ENCODE results near the gene CLEC2A.
A peak's percentile ranks its signal among the peaks of the same experiment; 100 is the strongest.
"Not testable (repeated sequence)": the region's sequence is repeated elsewhere in the genome, so short reads cannot be mapped to it uniquely, and the experiment has no call there.

CLEC2A gene

DNA sequence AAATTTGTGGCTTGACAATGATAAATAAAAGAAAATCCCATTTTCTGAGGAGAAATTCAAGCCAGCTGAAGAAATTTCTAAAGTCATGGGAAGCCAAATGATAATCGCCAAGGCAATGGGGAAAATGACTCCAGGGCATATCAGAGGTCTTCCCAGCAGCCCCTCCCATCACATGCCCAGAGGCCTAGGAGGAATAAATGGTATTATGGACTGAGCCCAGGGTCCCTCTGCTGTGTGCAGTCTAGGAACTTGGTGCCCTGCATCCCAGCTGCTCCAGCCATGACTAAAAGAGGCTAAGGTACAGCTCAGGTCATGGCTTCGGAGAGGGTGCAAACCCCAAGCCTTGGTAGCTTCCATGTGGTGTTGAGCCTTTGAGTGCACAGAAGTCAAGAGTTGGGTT is 43.4 kb upstream of the CLEC2A start:
- TF ChIP-seq, protein P1, sequence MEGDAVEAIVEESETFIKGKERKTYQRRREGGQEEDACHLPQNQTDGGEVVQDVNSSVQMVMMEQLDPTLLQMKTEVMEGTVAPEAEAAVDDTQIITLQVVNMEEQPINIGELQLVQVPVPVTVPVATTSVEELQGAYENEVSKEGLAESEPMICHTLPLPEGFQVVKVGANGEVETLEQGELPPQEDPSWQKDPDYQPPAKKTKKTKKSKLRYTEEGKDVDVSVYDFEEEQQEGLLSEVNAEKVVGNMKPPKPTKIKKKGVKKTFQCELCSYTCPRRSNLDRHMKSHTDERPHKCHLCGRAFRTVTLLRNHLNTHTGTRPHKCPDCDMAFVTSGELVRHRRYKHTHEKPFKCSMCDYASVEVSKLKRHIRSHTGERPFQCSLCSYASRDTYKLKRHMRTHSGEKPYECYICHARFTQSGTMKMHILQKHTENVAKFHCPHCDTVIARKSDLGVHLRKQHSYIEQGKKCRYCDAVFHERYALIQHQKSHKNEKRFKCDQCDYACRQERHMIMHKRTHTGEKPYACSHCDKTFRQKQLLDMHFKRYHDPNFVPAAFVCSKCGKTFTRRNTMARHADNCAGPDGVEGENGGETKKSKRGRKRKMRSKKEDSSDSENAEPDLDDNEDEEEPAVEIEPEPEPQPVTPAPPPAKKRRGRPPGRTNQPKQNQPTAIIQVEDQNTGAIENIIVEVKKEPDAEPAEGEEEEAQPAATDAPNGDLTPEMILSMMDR (IDR thresholded peaks at IDR 0.05; ENCODE audit: borderline replicate concordance, extremely low read depth, low read length, poor library complexity, severe bottlenecking) = no peak
- no peak for TF ChIP-seq EZH2 (IDR thresholded peaks at IDR 0.05; ENCODE audit: borderline replicate concordance, low read depth, low read length, severe bottlenecking)

DNA sequence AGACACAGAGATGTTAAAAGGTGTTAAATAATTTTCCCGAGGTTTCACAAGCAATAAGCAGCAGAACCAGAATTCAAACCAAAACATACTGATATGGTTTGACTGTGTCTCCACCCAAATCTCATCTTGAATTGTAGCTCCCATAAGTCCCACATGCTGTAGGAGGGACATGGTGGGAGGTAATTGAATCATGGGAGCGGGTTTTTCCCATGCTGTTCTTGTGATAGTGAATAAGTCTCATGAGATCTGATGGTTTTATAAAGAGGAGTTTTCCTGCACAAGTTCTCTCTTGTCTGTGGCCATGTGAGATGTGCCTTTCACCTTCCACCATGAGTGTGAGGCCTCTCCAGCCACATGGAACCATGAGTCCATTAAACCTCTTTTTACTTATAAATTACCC is 42.6 kb upstream of the CLEC2A start:
- H3K79me2 ChIP-seq (ENCODE audit: insufficient read depth, low read length); H3K9me3 ChIP-seq (ENCODE audit: insufficient read depth, low read length, severe bottlenecking); ATAC-seq (ENCODE audit: insufficient read depth, low read depth); H3K27ac ChIP-seq (ENCODE audit: low read length); H3K9ac ChIP-seq (ENCODE audit: low read depth, low read length); H3K4me2 ChIP-seq (ENCODE audit: insufficient read depth, low read length); H3K36me3 ChIP-seq (ENCODE audit: insufficient read depth, low read length); H3K4me3 ChIP-seq (ENCODE audit: low read depth in 1 of 2, low read length in 2 of 2); H4K20me1 ChIP-seq (ENCODE audit: insufficient read depth, low read length); DNase-seq; H2AFZ ChIP-seq (ENCODE audit: low read depth, low read length); H3K4me1 ChIP-seq (ENCODE audit: insufficient read depth, low read length): not testable (repeated sequence)
- H3K27me3 ChIP-seq (ENCODE audit: insufficient read depth, low read length, poor library complexity) = peaks cover 19% of the 10 kb centered on the region

More for the DNA sequence above, 43.4 kb upstream of the CLEC2A start:
- no peak for DNase-seq
- Histone ChIP-seq H3K27ac (ENCODE audit: low read length) (no peak overlapping the region), H3K4me3 (ENCODE audit: low read depth in 1 of 2, low read length in 2 of 2) (no peak overlapping the region), H3K9me3 (ENCODE audit: insufficient read depth, low read length, severe bottlenecking) (no peaks in the 10 kb centered on the region), H3K9ac (ENCODE audit: low read depth, low read length) (no peak overlapping the region), H2AFZ (ENCODE audit: low read depth, low read length) (no peak overlapping the region), H4K20me1 (ENCODE audit: insufficient read depth, low read length) (no peaks in the 10 kb centered on the region), H3K4me1 (ENCODE audit: insufficient read depth, low read length) (peaks cover 4% of the 10 kb centered on the region; the same call in 1 of the 2 replicates), H3K79me2 (ENCODE audit: insufficient read depth, low read length) (no peaks in the 10 kb centered on the region), H3K36me3 (ENCODE audit: insufficient read depth, low read length) (no peaks in the 10 kb centered on the region), H3K27me3 (ENCODE audit: insufficient read depth, low read length, poor library complexity) (peaks cover 19% of the 10 kb centered on the region), H3K4me2 (ENCODE audit: insufficient read depth, low read length) (no peak overlapping the region)
- ATAC-seq (ENCODE audit: insufficient read depth, low read depth) = no peak

DNA sequence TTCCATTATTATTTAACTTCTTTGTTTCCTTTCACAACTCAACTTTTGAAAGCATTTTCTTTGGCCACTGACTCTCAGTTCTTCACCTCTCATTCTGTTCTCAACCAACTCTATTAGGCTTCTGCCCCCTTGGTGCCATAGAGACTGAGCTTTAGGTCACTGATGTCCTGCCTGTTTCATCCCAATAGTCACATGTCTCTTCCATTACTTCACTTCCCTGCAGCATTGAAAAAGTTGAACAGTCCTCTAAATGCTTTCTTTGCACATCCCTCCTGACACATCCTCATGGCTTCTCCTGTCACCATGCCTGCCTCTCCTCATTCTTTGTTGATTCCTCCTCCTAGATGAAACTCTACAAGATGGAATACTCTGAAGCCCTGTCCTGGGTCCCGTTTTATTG is 41.8 kb upstream of the CLEC2A start:
- no peak for ATAC-seq (ENCODE audit: insufficient read depth, low read depth)
- Histone ChIP-seq H4K20me1 (ENCODE audit: insufficient read depth, low read length) (no peaks in the 10 kb centered on the region), H3K4me3 (ENCODE audit: low read depth in 1 of 2, low read length in 2 of 2) (no peak overlapping the region), H3K27ac (ENCODE audit: low read length) (no peak overlapping the region), H3K9me3 (ENCODE audit: insufficient read depth, low read length, severe bottlenecking) (no peaks in the 10 kb centered on the region), H3K36me3 (ENCODE audit: insufficient read depth, low read length) (no peaks in the 10 kb centered on the region), H3K4me2 (ENCODE audit: insufficient read depth, low read length) (no peak overlapping the region), H3K4me1 (ENCODE audit: insufficient read depth, low read length) (peaks cover 7% of the 10 kb centered on the region; the same call in 1 of the 2 replicates), H3K27me3 (ENCODE audit: insufficient read depth, low read length, poor library complexity) (peaks cover 18% of the 10 kb centered on the region), H3K9ac (ENCODE audit: low read depth, low read length) (no peak overlapping the region), H2AFZ (ENCODE audit: low read depth, low read length) (no peak overlapping the region), H3K79me2 (ENCODE audit: insufficient read depth, low read length) (no peaks in the 10 kb centered on the region)
- no peak for TF ChIP-seq EZH2 (IDR thresholded peaks at IDR 0.05; ENCODE audit: borderline replicate concordance, low read depth, low read length, severe bottlenecking)
- TF ChIP-seq, protein P1 (IDR thresholded peaks at IDR 0.05; ENCODE audit: borderline replicate concordance, extremely low read depth, low read length, poor library complexity, severe bottlenecking) = no peak
- no peak for DNase-seq

DNA sequence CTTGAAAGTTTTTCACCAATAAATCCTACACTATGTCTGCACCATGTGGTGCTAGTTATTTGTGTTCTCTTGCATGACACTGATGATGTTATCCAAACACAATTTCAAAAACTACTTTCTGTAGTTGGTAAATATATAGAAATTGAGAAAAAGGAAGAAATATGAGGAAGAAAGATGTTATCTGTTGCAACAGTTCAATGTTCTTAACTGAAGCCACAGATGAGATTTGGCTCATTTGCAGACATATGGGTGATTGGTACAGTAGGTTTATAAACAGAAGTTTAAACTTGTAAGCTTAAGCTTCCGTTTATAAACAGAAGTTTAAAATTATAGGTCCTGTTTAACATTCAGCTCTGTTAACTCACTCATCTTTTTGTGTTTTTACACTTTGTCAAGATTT is 39.0 kb upstream of the CLEC2A start, which contains the start of gene CLEC12A:
TSS of gene CLEC12A (plus strand) at position 229 of the 400 bp plus-strand sequence. CDS start 188 bp downstream, outside the sequence.
- Histone ChIP-seq H3K4me3 (ENCODE audit: low read depth in 1 of 2, low read length in 2 of 2) (no peak within 1 kb of the TSS), H2AFZ (ENCODE audit: low read depth, low read length) (no peak within 1 kb of the TSS), H3K9ac (ENCODE audit: low read depth, low read length) (no peak within 1 kb of the TSS), H3K4me1 (ENCODE audit: insufficient read depth, low read length) (peaks cover 7% of the 10 kb centered on the region; the same call in 1 of the 2 replicates), H4K20me1 (ENCODE audit: insufficient read depth, low read length) (no peaks in the 10 kb centered on the region), H3K36me3 (ENCODE audit: insufficient read depth, low read length) (no peaks in the 10 kb centered on the region), H3K79me2 (ENCODE audit: insufficient read depth, low read length) (no peaks in the 10 kb centered on the region), H3K27me3 (ENCODE audit: insufficient read depth, low read length, poor library complexity) (peaks cover 16% of the 10 kb centered on the region), H3K27ac (ENCODE audit: low read length) (0 out of 2 replicates have a peak within 1 kb of the TSS, but pooled peaks have one; percentile 8), H3K9me3 (ENCODE audit: insufficient read depth, low read length, severe bottlenecking) (no peaks in the 10 kb centered on the region), H3K4me2 (ENCODE audit: insufficient read depth, low read length) (no peak within 1 kb of the TSS)
- TF ChIP-seq EZH2 (IDR thresholded peaks at IDR 0.05; ENCODE audit: borderline replicate concordance, low read depth, low read length, severe bottlenecking) = no peak
- TF ChIP-seq, protein P1 (IDR thresholded peaks at IDR 0.05; ENCODE audit: borderline replicate concordance, extremely low read depth, low read length, poor library complexity, severe bottlenecking) = no peak
- no peak for DNase-seq
- no peak for ATAC-seq (ENCODE audit: insufficient read depth, low read depth)

All from DND-41 (cell line).